K562 (cell line): Measurements from ENCODE around the gene PRR11. TPM values are rescaled to one million over a fixed set of nuclear protein-coding genes. Genes with fewer than 3 reads are reported as not detected.

Source experiments
- BRCA1 ChIP-seq, 2 experiments: fragments of 450-650 bp in 1 of 2; sonication (generic) in 1 of 2; formaldehyde crosslinking in 1 of 2; IDR thresholded peaks; 2 replicates each; pipeline versions ENCODE4 v1.5.0 to v1.6.1; 2017 to 2020; ENCODE audit warnings: mild to moderate bottlenecking in 1 of 2, missing genetic modification reagents in 1 of 2
- CSDE1 ChIP-seq, 2 experiments: fragments of 450-650 bp; IDR thresholded peaks; 2 replicates each; pipeline ENCODE4 v1.6.1; 2016; ENCODE audit warnings: mild to moderate bottlenecking in 1 of 2
- ETV6 ChIP-seq, 3 experiments: fragments of 150-350 bp in 1 of 3; sonication (generic) in 1 of 3; formaldehyde crosslinking in 1 of 3; IDR thresholded peaks; 2 replicates each; pipeline versions ENCODE4 v1.6.1 to v1.8.0; 2014 to 2022; ENCODE audit warnings: borderline replicate concordance in 2 of 3, low read depth in 2 of 3, antibody characterized with exemption in 1 of 3, low read length in 1 of 3, mild to moderate bottlenecking in 1 of 3, missing genetic modification reagents in 1 of 3
- GTF2A2 ChIP-seq: IDR thresholded peaks from 2 replicates; pipeline ENCODE4 v1.6.1; 2016; ENCODE audit warnings: mild to moderate bottlenecking, missing genetic modification characterization, missing compliant biosample characterization
- HBP1 ChIP-seq: fragments of 450-650 bp; formaldehyde crosslinking; IDR thresholded peaks from 2 replicates; pipeline ENCODE4 v1.4.0; 2022; ENCODE audit warnings: missing genetic modification characterization
- HNRNPH1 ChIP-seq: fragments of 200-400 bp; formaldehyde crosslinking; optimal IDR thresholded peaks from 2 replicates; pipeline ENCODE3; 2017; ENCODE audit warnings: low read depth, mild to moderate bottlenecking, low read length, moderate library complexity
- IRF1 ChIP-seq: sonication (generic); formaldehyde crosslinking; IDR thresholded peaks from 2 replicates; pipeline ENCODE4 v1.8.0; 2022; ENCODE audit warnings: missing genetic modification reagents, mild to moderate bottlenecking, borderline replicate concordance
- KDM2B ChIP-seq: fragments of 250-450 bp; sonication (Bioruptor Pico); IDR thresholded peaks from 2 replicates; pipeline ENCODE4 v1.8.0; 2021; ENCODE audit warnings: mild to moderate bottlenecking, moderate library complexity
- KLF13 ChIP-seq: fragments of 450-650 bp; IDR thresholded peaks from 2 replicates; pipeline ENCODE4 v1.6.1; 2016; ENCODE audit warnings: missing genetic modification characterization, low read depth, mild to moderate bottlenecking, missing compliant biosample characterization, moderate library complexity, borderline replicate concordance
- LEF1 ChIP-seq: fragments of 450-650 bp; IDR thresholded peaks from 2 replicates; pipeline ENCODE4 v1.6.1; 2016; ENCODE audit warnings: mild to moderate bottlenecking
- MTA2 ChIP-seq: fragments of 450-650 bp; IDR thresholded peaks from 2 replicates; pipeline ENCODE4 v1.6.1; 2016; ENCODE audit warnings: low read depth
- MTA3 ChIP-seq: fragments of 450-650 bp; formaldehyde crosslinking; IDR thresholded peaks from 2 replicates; pipeline ENCODE4 v1.6.1; 2017; ENCODE audit warnings: mild to moderate bottlenecking, borderline replicate concordance
- NCOA6 ChIP-seq: fragments of 450-650 bp; IDR thresholded peaks from 2 replicates; pipeline ENCODE4 v1.6.1; 2017; ENCODE audit warnings: mild to moderate bottlenecking
- NELFE ChIP-seq: IDR thresholded peaks from 2 replicates; pipeline ENCODE4 v1.6.1; 2011; ENCODE audit warnings: mild to moderate bottlenecking; ENCODE audit not compliant: insufficient read depth, insufficient read length
- NFE2L1 ChIP-seq: fragments of 450-650 bp; IDR thresholded peaks from 2 replicates; pipeline ENCODE4 v1.6.1; 2016; ENCODE audit warnings: missing genetic modification characterization, low read depth, mild to moderate bottlenecking, missing compliant biosample characterization, moderate library complexity, borderline replicate concordance
- NONO ChIP-seq, 2 experiments: fragments of 200-400 bp in 1 of 2; fragments of 450-650 bp in 1 of 2; formaldehyde crosslinking in 1 of 2; IDR thresholded peaks; 2 replicates each; pipeline ENCODE4 v1.6.1; 2017; ENCODE audit warnings: low read depth in 2 of 2, mild to moderate bottlenecking in 2 of 2, moderate library complexity in 2 of 2, low read length in 1 of 2
- POLR2AphosphoS2 ChIP-seq: IDR thresholded peaks from 2 replicates; pipeline ENCODE4 v1.6.1; 2012; ENCODE audit warnings: low read length, improper control_type of control experiment
- PPARD ChIP-seq: fragments of 250-450 bp; sonication (Bioruptor Pico); IDR thresholded peaks from 2 replicates; pipeline ENCODE4 v1.8.0; 2022; ENCODE audit warnings: inconsistent platforms, mild to moderate bottlenecking, moderate library complexity
- RBM39 ChIP-seq: fragments of 200-400 bp; formaldehyde crosslinking; optimal IDR thresholded peaks from 2 replicates; pipeline ENCODE3; 2018; ENCODE audit warnings: low read depth, low read length
- SRF ChIP-seq, 2 experiments: fragments of 250-450, 450-650 bp in 1 of 2; sonication (Bioruptor Pico) in 1 of 2; sonication (generic) in 1 of 2; formaldehyde crosslinking; IDR thresholded peaks; 2 replicates each; pipeline versions ENCODE4 v1.5.0 to v1.5.1; 2020 to 2022; ENCODE audit warnings: mild to moderate bottlenecking in 1 of 2, missing genetic modification reagents in 1 of 2
- SRSF1 ChIP-seq: fragments of 200-400 bp; formaldehyde crosslinking; IDR thresholded peaks from 2 replicates; pipeline ENCODE4 v1.6.1; 2017; ENCODE audit warnings: mild to moderate bottlenecking, low read depth, low read length, moderate library complexity
- SUPT5H ChIP-seq: fragments of 450-650 bp; IDR thresholded peaks from 2 replicates; pipeline ENCODE4 v1.6.1; 2016
- TAF15 ChIP-seq: fragments of 200-400 bp; formaldehyde crosslinking; IDR thresholded peaks from 2 replicates; pipeline ENCODE4 v1.6.1; 2017; ENCODE audit warnings: mild to moderate bottlenecking, low read depth, low read length, moderate library complexity
- ZKSCAN1 ChIP-seq: fragments of 150-350 bp; IDR thresholded peaks from 2 replicates; pipeline ENCODE4 v1.6.1; 2016; ENCODE audit warnings: low read depth, low read length
- ZKSCAN3 ChIP-seq: fragments of 250-450 bp; sonication (Bioruptor Pico); IDR thresholded peaks from 2 replicates; pipeline ENCODE4 v1.4.0; 2020
- ZNF444 ChIP-seq: fragments of 250-450 bp; sonication (Bioruptor Pico); IDR thresholded peaks from 2 replicates; pipeline ENCODE4 v1.4.0; 2020; ENCODE audit warnings: mild to moderate bottlenecking, moderate library complexity
- ZNF551 ChIP-seq: fragments of 250-450 bp; sonication (Bioruptor Pico); IDR thresholded peaks from 2 replicates; pipeline ENCODE4 v1.5.0; 2021; ENCODE audit warnings: mild to moderate bottlenecking, moderate library complexity
- ZNF699 ChIP-seq: fragments of 250-450 bp; sonication (Bioruptor Pico); IDR thresholded peaks from 2 replicates; pipeline ENCODE4 v1.8.0; 2021; ENCODE audit warnings: mild to moderate bottlenecking, moderate library complexity; ENCODE audit not compliant: insufficient replicate concordance
- ZNF785 ChIP-seq: fragments of 250-450 bp; sonication (Bioruptor Pico); IDR thresholded peaks from 2 replicates; pipeline ENCODE4 v1.4.0; 2020; ENCODE audit warnings: mild to moderate bottlenecking
- polyA plus RNA-seq, 8 experiments: library from polyadenylated mRNA; depleted of rRNA in 4 of 8; stranded (reverse) in 5 of 8; unstranded in 3 of 8; fragments of >200 nt; fragmentation: Nextera tagmentation in 2 of 8; fragmentation: Illumina TruSeq in 1 of 8; extraction: Ambion mirVana in 2 of 8; extraction: Trizol in 1 of 8; gene quantifications; 2 replicates each; pipeline versions ENCODE4 v1.2.1 to v1.2.3, GENCODE V29; 2011 to 2014; ENCODE audit warnings: inconsistent platforms in 1 of 8, missing spikeins in 1 of 8
- total RNA-seq, 7 experiments: library from RNA; depleted of rRNA in 6 of 7; stranded (reverse); fragments of >200 nt in 6 of 7; fragmentation: Illumina TruSeq in 2 of 7; extraction: Trizol in 2 of 7; gene quantifications; 2 replicates each; pipeline versions ENCODE4 v1.2.1 to v1.2.3, GENCODE V29; 2011 to 2021; ENCODE audit warnings: low replicate concordance in 1 of 7

The PRR11 gene
- total and polyA plus RNA-seq, 9 of the 15 experiments (the other 6 are each of a cell fraction or from before 2014, with no cell fraction given): 13.3 to 75.2 (median 46.4) TPM

- no peak for TF ChIP-seq NELFE
- TF ChIP-seq NFE2L1 (tag): no peak
- TF ChIP-seq LEF1: no peak
- no peak for TF ChIP-seq RBM39
- TF ChIP-seq SRSF1: no peak
- no peak for TF ChIP-seq MTA3
- TF ChIP-seq GTF2A2: no peak
- TF ChIP-seq NCOA6: no peak
- no peak for TF ChIP-seq ZNF699 (CRISPR knock-in tag)
- TF ChIP-seq ETV6 (IDR thresholded peaks at IDR 0.05; ENCODE audit: borderline replicate concordance in 1 of 2, low read depth in 2 of 2, low read length in 1 of 2): no peak
- no peak for TF ChIP-seq ETV6 (CRISPR knock-in tag; IDR thresholded peaks at IDR 0.05; ENCODE audit: borderline replicate concordance)
- TF ChIP-seq MTA2: no peak
- no peak for TF ChIP-seq IRF1
- TF ChIP-seq SUPT5H: peak; percentile 79
- TF ChIP-seq TAF15: no peak
- no peak for TF ChIP-seq ZNF785 (CRISPR knock-in tag)
- no peak for TF ChIP-seq HBP1 (CRISPR knock-in tag)
- no peak for TF ChIP-seq ZNF551 (CRISPR knock-in tag)
- TF ChIP-seq ZKSCAN3 (CRISPR knock-in tag): no peak
- no peak for TF ChIP-seq ZKSCAN1
- TF ChIP-seq ZNF444 (CRISPR knock-in tag): no peak
- no peak for TF ChIP-seq HNRNPH1
- no peak for TF ChIP-seq PPARD (CRISPR knock-in tag)
- no peak for TF ChIP-seq NONO (IDR thresholded peaks at IDR 0.05; ENCODE audit: low read depth in 2 of 2, low read length in 1 of 2)
- TF ChIP-seq KLF13 (tag): no peak
- no peak for TF ChIP-seq SRF (CRISPR knock-in tag; IDR thresholded peaks at IDR 0.05)
- no peak for TF ChIP-seq POLR2AphosphoS2
- TF ChIP-seq CSDE1 (IDR thresholded peaks at IDR 0.05): no peak
- TF ChIP-seq KDM2B (CRISPR knock-in tag): no peak
- TF ChIP-seq BRCA1 (IDR thresholded peaks at IDR 0.05): no peak
- TF ChIP-seq BRCA1 (CRISPR knock-in tag; IDR thresholded peaks at IDR 0.05): no peak
Measured at GRCh38 chr17:59155439-59156177, at the start of gene PRR11 (continued).
